H54 (cell line): ENCODE measurements around the gene OR5C1.
"Not testable (repeated sequence)": the region's sequence is repeated elsewhere in the genome, so short reads cannot be mapped to it uniquely, and the experiment has no call there.

Experiments
- DNase-seq: peaks from one replicate; pipeline ENCODE4 v3.0.0; 2011; ENCODE audit warnings: low spot score, mixed read lengths; ENCODE audit not compliant: insufficient read length
- FAIRE-seq: peaks from 3 replicates; lab custom pipeline; 2011; peaks lifted over from hg19 to GRCh38; lab: Jason Lieb, UNC
- POLR2A ChIP-seq: IDR thresholded peaks from 2 replicates; pipeline ENCODE4 v1.6.1; 2011; ENCODE audit warnings: low read depth, mild to moderate bottlenecking, low read length

OR5C1 gene

DNA sequence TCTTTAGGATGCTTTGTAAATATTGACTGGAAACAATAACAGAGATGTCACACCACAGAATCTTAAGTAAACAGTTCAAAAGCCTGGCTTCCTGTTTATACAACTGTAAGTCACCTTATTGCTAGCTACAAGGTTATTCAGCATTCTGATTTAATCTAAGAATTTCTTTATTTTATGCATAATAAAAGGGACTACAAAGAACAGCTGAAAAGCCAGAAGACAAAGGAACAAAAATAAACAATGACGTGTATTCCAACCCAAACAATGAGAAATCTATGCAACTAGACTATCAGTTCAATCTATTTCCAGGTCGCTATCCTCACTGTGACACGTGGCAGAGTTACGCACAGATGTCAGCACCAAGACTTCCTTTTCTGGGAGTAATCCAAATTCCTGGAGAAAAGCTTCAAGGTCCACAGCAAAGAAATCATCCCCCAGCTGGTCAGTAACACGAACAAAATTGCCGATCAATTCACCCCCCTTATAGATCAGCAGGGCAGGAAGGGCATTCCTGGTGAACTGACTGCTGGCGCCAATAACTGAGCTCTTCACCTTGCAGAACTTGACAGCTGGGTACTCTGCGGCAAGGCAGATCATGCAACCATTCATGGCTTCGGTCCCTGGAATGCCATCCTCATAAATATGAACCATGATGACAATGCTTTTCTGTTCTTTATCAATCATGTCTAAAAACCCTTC lies 31.2 kb downstream of the OR5C1 start:
- DNase-seq, result no peak
- FAIRE-seq, result no peak
- no peak for TF ChIP-seq POLR2A

DNA sequence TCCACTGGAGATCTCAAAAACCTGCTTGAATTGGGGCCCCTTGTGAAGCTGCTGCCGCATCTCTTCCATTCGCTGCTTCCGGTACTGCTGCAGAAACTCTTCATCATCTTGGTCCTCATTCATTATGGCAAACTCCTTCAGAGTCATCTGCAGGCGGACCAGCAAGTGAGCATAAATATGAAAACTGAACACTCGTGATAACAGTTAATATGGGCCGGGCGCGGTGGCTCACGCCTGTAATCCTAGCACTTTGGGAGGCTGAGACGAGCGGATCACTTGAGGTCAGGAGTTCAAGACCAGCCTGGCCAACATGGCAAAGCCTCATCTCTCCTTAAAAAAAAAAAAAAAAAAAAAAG lies 31.7 kb downstream of the OR5C1 start:
- no peak for DNase-seq
- no peak for TF ChIP-seq POLR2A
- FAIRE-seq, result no peak

DNA sequence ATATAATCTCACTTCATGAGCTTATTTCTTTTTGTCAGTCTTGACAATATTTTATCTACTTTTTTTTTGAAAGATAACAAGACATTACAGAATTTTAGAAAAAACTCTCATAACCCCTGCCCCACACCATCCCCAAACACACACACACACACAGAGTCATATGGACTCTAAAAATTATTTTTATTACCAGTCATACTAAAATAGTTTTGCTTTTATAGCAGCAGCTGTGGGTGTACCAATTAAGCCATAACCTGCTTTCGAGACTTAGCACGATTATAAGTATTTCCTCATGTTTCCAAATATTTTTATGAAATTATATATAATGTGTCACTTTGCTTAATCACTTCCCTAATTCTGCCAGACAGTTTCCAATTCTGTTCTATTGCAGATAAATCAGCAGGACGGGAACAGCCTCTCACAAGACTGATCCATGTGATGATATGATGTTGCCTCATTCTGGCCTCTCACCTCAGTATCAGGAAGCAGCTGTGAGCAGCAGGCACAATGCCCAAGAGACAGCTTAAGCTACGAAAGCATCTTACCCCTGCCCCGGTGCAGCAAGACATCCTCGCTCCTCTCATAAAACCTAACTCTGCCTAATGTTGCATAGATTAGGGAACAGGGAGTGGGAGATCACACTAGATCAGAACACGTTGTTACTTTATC lies 32.7 kb downstream of the OR5C1 start:
- DNase-seq, result no peak
- no peak for TF ChIP-seq POLR2A
- FAIRE-seq, result no peak

DNA sequence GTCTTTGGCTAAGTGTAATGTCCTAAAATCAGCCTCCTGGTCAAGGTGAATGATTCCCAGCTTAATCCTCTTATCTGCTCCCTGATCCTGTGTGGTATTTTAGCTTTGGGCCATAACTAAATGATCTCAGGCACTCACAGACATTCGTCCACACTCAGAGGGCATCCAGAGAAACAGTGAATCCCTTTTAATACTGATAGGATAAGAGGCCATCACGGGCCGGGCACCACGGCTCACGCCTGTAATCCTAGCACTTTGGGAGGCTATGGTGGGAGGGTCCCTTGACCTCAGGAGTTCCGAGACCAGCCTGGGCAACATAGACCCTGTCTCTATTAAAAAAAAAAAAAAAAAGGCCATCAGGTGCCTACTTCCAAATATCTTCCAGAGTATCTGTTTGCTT lies 33.3 kb downstream of the OR5C1 start:
- no peak for TF ChIP-seq POLR2A
- no peak for FAIRE-seq
- DNase-seq, result no peak

DNA sequence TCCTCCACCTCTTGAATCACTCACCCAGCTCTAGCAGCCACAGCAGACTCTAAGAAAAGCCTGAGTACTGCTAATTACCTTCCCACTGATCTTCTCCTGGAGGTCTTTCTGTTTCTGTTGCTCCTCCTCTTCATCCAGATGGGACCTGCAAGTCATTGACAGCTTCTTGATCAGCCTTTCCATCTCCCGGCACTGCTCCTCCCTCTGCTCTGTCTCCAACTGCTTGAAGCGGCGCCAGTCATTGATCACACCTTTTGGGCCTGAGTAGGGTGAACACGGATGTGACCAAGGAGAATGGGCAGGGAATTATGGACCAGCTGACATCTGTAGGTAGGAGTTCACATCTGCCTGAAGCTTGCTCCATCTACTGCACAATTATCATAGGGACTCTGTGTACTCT lies 34.2 kb downstream of the OR5C1 start:
- DNase-seq (no peak), FAIRE-seq (no peak)
- no peak for TF ChIP-seq POLR2A

DNA sequence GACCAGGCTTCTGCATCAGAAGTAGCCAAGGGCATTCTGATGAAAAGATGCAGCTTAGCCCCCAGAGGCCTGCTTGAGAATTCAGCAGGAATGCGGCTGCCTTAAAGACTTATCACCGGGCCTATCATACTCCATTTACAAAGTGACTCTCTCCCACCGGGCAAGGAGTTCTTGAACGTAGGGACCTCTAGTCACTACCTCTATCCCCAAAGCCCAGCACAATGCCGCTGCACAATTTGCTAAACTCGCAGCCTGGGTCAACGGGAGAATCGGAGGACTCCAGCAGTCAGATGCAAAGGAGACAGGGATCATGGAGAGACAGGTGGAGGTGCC lies 39.0 kb downstream of the OR5C1 start:
- no peak for TF ChIP-seq POLR2A
- FAIRE-seq (no peak), DNase-seq (peak; percentile 35)

DNA sequence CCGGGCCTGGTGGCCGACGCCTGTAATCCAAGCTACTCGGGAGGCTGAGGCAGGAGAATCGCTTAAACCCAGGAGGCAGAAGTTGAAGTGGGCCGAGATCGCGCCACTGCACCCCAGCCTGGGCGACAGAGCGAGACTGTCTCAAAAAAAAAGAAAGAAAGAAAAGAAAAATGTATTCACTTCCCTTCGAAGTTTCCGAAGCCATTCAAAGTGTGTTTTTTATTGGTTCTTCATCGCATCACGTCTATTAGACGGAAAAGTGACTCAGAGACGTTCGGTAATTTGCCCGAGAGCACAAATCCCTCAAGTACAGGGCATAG lies 40.2 kb downstream of the OR5C1 start:
- FAIRE-seq, DNase-seq: not testable (repeated sequence)

DNA sequence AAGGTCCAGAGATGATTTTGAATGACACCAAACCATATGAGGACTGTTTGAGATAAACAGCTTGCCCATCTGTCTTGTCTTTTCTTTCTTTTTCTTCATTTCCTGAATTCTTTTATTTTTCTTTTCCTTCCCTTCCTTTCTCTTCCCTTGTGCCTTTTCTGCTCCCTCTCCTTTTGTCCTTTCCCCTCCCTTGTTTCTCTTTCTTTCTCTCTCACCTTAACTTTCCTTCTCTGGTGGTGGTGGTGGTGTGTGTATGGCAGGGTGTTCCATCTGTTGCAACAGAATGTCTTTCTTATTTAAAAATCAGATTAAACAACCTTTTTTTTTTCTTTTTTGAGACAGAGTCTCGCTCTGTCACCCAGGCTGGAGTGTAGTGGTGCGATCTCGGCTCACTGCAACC lies 43.5 kb downstream of the OR5C1 start:
- TF ChIP-seq POLR2A, result no peak
- FAIRE-seq (no peak), DNase-seq (no peak)

DNA sequence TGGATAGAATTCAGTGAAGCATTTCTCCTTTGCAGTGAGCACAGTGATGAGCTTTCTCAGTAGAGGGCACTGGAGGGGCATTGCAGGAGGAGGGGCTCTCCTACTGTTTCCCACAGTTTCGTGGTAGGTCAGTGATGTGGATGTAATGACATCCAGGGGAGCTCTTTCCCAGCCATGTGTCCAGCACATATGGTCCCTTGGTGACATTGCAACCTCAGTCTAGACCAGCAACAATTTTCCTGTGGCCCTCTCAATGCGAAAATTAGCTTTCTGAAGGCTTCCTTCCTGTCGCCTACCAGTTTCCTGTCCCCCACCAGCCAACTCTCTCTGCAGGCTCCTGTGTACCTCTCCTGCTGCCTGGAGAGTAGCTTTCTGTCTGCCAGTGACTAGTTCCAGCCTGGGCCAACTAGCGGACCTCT lies 46.6 kb downstream of the OR5C1 start:
- FAIRE-seq (no peak), DNase-seq (no peak)
- TF ChIP-seq POLR2A, result no peak

DNA sequence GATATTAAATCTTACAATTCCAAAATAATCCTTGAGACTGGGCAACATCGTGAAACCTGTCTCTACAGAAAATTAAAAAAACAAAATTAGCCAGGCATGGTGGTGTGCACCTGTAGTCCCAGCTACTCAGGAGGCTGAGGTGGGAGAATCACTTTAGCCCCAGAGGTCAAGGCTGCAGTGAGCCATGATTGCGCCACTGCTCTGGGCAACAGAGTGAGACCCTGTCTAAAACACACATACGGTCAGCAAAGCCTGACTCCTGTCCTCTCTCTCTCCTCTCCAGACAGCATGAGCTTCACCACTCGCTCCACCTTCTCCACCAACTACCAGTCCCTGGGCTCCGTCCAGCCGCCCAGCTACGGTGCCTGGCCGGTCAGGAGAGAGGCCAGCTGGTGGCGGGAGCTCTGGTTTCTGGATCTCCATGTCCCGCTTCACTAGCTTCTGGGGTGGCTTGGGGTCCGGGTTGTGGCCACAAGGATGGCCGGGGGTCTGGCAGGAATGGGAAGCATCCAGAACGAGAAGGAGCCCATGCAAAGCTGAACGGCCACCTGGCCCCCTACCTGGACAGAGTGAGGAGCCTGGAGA lies 48.6 kb downstream of the OR5C1 start:
- no peak for TF ChIP-seq POLR2A
- no peak for DNase-seq
- FAIRE-seq, result no peak

DNA sequence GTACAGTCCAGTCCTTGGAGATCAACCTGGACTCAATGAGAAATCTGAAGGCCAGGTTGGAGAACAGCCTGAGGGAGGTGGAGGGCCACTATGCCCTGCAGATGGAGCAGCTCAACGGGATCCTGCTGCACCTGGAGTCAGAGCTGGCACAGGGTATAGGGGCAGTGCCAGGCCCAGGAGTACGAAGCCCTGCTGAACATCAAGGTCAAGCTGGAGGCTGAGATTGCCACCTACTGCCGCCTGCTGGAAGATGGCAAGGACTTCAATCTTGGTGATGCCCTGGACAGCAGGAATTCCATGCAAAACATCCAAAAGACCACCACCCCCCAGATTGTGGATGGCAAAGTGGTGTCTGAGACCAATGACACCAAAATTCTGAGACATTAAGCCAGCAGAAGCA lies 49.7 kb downstream of the OR5C1 start:
- not testable (repeated sequence) for FAIRE-seq, DNase-seq
